ENCODE data around the gene C10orf143. TPM values are rescaled to one million over a fixed set of nuclear protein-coding genes. Genes with fewer than 3 reads are reported as not detected.

The C10orf143 gene
- total RNA-seq, 2 experiments from 2014 or later: 4.4 to 5.1 TPM

DNA sequence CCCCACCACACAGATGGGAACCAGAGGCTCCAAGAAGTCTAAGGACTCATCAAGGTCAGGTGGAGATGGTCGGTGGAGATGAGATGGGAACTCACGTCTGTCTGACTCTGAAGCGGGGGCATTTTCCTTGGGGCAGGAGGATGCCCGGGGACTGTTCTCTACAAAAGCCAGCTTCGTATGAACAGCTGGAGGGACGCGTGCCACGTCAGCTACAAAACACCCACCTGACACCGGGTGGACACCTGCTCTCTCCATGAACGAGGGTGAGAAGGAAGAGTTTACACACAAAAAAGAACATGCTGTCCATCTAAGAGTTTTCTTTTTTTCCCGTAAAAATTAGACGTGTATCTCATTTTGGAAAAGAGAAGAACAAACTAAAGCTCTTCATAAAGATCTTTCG, 47.7 kb downstream of the C10orf143 start:
- Mint-ChIP-seq H3K4me1 (ENCODE audit: low read depth) (no peaks in the 10 kb centered on the region), H3K27me3 (no peaks in the 10 kb centered on the region), H3K4me3 (no peak overlapping the region), H3K36me3 (ENCODE audit: low read depth) (peaks cover 16% of the 10 kb centered on the region), H3K9me3 (no peaks in the 10 kb centered on the region), H3K27ac (no peak overlapping the region)
- TF ChIP-seq, protein P1, sequence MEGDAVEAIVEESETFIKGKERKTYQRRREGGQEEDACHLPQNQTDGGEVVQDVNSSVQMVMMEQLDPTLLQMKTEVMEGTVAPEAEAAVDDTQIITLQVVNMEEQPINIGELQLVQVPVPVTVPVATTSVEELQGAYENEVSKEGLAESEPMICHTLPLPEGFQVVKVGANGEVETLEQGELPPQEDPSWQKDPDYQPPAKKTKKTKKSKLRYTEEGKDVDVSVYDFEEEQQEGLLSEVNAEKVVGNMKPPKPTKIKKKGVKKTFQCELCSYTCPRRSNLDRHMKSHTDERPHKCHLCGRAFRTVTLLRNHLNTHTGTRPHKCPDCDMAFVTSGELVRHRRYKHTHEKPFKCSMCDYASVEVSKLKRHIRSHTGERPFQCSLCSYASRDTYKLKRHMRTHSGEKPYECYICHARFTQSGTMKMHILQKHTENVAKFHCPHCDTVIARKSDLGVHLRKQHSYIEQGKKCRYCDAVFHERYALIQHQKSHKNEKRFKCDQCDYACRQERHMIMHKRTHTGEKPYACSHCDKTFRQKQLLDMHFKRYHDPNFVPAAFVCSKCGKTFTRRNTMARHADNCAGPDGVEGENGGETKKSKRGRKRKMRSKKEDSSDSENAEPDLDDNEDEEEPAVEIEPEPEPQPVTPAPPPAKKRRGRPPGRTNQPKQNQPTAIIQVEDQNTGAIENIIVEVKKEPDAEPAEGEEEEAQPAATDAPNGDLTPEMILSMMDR (IDR thresholded peaks at IDR 0.05): no peak
- ATAC-seq: no peak
- no peak for DNase-seq
- ChIA-PET POLR2A (interaction anchor here (1.2 kb wide), 1 partner anchor 10 kb away, joined by 3 read pairs; no protein-coding TSS in a partner anchor), CTCF (no interaction called here)
- intact Hi-C loops (cut with micrococcal nuclease): no loop called here

DNA sequence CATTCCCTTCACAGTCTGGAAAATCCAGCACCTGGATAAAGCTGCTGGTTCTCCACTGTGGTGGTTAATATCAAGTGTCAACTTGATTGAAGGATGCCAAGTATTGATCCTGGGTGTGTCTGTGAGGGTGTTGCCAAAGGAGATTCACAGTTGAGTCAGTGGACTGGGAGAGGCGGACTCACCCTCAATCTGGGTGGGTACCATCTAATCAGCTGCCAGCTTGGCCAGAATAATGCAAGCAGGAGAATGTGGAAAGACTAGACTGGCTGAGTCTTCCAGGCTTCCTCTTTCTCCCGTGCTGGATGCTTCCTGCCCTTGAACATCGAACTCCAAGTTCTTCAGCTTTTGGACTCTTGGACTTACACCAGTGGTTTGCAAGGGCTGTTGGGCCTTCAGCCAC, 48.4 kb downstream of the C10orf143 start:
- ChIA-PET CTCF (no interaction called here), POLR2A (interaction anchor here (1.2 kb wide), 1 partner anchor 9 kb away, joined by 3 read pairs; no protein-coding TSS in a partner anchor)
- Mint-ChIP-seq H3K4me3 (no peak overlapping the region), H3K36me3 (ENCODE audit: low read depth) (peaks cover 10% of the 10 kb centered on the region), H3K27ac (no peak overlapping the region), H3K9me3 (no peaks in the 10 kb centered on the region), H3K27me3 (no peaks in the 10 kb centered on the region), H3K4me1 (ENCODE audit: low read depth) (no peaks in the 10 kb centered on the region)
- intact Hi-C loops (cut with micrococcal nuclease): no loop called here
- DNase-seq (no peak), ATAC-seq (no peak)
- TF ChIP-seq, protein P1 (IDR thresholded peaks at IDR 0.05): no peak

DNA sequence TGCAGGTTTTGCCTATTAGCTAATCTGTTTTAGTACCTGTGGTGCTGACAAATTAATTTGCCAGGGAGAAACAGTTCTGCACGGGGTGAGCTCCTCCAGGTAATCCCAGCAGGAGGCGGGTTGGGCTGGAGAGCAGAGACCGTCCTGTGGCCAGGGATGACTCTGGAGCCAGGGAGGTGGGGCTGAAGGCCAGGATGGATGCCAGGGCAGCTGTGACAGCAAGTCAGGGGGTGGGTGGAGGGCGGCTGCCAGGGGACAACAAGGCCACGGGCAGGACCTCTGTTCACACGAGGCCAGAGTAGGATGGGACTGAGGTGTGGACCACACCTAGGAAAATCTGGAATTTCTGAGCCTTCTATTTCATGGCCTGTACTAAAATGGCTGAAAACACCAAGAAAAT, 48.9 kb downstream of the C10orf143 start:
- H3K27ac Mint-ChIP-seq: no peak overlapping the region

DNA sequence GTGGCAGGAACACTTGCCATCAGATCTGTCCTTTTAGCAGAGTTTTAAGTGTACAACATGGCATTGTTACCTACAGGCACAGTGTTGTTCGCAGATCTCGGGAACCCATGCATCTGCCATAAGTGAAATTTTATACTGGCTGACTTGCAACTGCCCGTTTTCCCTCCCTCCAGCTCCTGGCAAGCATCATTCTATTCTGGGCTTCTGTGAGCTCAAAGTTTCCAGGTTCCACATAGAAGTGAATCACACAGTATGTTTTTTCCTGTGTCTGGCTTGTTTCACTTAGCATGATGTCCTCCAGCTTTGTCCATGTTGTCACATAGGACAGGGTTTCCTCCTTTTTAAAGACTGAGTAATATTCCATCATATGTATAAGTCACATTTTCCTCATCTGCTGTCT, 56.6 kb downstream of the C10orf143 start:
- ChIA-PET POLR2A (no interaction called here), CTCF (no interaction called here)
- H3K4me3 Mint-ChIP-seq: no peak overlapping the region
- H3K4me1 Mint-ChIP-seq (ENCODE audit: low read depth): no peaks in the 10 kb centered on the region
- H3K9me3 Mint-ChIP-seq: peaks cover 7% of the 10 kb centered on the region
- peaks cover 4% of the 10 kb centered on the region for H3K36me3 Mint-ChIP-seq (ENCODE audit: low read depth)
- no peak overlapping the region for H3K27ac Mint-ChIP-seq
- intact Hi-C loops (cut with micrococcal nuclease): no loop called here
- H3K27me3 Mint-ChIP-seq: no peaks in the 10 kb centered on the region
- DNase-seq (no peak), ATAC-seq (no peak)
- TF ChIP-seq, protein P1 (IDR thresholded peaks at IDR 0.05): no peak

More for the DNA sequence above, 48.9 kb downstream of the C10orf143 start:
- intact Hi-C loops (cut with micrococcal nuclease): no loop called here
- Mint-ChIP-seq H3K9me3 (no peaks in the 10 kb centered on the region), H3K4me1 (ENCODE audit: low read depth) (no peaks in the 10 kb centered on the region), H3K4me3 (no peak overlapping the region), H3K36me3 (ENCODE audit: low read depth) (peaks cover 7% of the 10 kb centered on the region), H3K27me3 (no peaks in the 10 kb centered on the region)
- ChIA-PET CTCF (no interaction called here), POLR2A (interaction anchor here (0.6 kb wide), 1 partner anchor 381 kb away, joined by 3 read pairs; no protein-coding TSS in a partner anchor)
- TF ChIP-seq, protein P1 (IDR thresholded peaks at IDR 0.05): no peak
- no peak for DNase-seq
- ATAC-seq: no peak

DNA sequence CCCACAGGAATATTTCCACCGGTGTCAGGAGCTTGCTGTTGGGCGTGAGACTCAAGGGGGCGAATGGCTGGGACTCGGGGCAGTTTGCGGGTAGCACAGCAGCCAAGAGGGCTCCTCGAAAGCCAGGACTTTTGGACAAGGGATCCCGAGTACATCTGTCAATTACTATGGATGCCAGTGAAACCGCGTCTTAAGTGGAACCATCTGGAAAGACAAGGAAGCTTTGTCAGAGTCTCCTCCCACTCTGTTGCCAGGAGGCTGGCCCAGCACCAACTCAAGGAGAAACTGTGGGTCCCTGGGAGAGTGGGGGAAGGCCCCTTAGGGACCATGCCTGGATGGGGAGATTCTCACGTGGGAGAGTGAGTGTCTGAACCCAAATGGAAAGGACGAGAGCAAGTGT, 57.1 kb downstream of the C10orf143 start:
- CTCF ChIA-PET: no interaction called here
- no peak for ATAC-seq
- no peaks in the 10 kb centered on the region for H3K4me1 Mint-ChIP-seq (ENCODE audit: low read depth)
- TF ChIP-seq, protein P1 (IDR thresholded peaks at IDR 0.05): no peak
- H3K4me3 Mint-ChIP-seq: no peak overlapping the region
- no peak overlapping the region for H3K27ac Mint-ChIP-seq
- peaks cover 4% of the 10 kb centered on the region for H3K36me3 Mint-ChIP-seq (ENCODE audit: low read depth)
- POLR2A ChIA-PET: no interaction called here
- intact Hi-C loops (cut with micrococcal nuclease): no loop called here
- H3K27me3 Mint-ChIP-seq: no peaks in the 10 kb centered on the region
- peaks cover 7% of the 10 kb centered on the region for H3K9me3 Mint-ChIP-seq
- no peak for DNase-seq
